ENCODE results near the gene CYB561.

Gene CYB561

GRCh38 chr17:63445954-63446752 is at the start of gene CYB561:
CYB561 (minus strand) TSS chr17:63446306; CDS start chr17:63437547, 8,759 bp downstream.
- peak; percentile 73 for DNase-seq

- no peak for DNase-seq
These were observed 49.4 kb upstream of the CYB561 start for GRCh38 chr17:63495491-63495890.

GRCh38 chr17:63494300-63494928 is 48.3 kb upstream of the CYB561 start:
- no peak for DNase-seq

GRCh38 chr17:63493411-63493810 is 47.3 kb upstream of the CYB561 start:
- no peak for DNase-seq

- no peak for DNase-seq
These were observed 46.8 kb upstream of the CYB561 start for GRCh38 chr17:63492940-63493339.

- no peak for DNase-seq
These were observed 46.0 kb upstream of the CYB561 start for GRCh38 chr17:63491977-63492618.

- DNase-seq: no peak
These were observed 45.3 kb upstream of the CYB561 start for GRCh38 chr17:63491413-63491812.

- DNase-seq: no peak
These were observed 44.8 kb upstream of the CYB561 start for GRCh38 chr17:63490858-63491400.

GRCh38 chr17:63490329-63490728 is 44.2 kb upstream of the CYB561 start:
- DNase-seq: no peak

GRCh38 chr17:63489291-63489690 is 43.2 kb upstream of the CYB561 start:
- no peak for DNase-seq

GRCh38 chr17:63488851-63489250 is 42.7 kb upstream of the CYB561 start:
- DNase-seq: no peak

- no peak for DNase-seq
These were observed 40.9 kb upstream of the CYB561 start for GRCh38 chr17:63487014-63487339.

- DNase-seq: no peak
These were observed 40.4 kb upstream of the CYB561 start for GRCh38 chr17:63486317-63487013.

- no peak for DNase-seq
These were observed 37.8 kb upstream of the CYB561 start for GRCh38 chr17:63483655-63484575.

- DNase-seq: no peak
These were observed 36.9 kb upstream of the CYB561 start for GRCh38 chr17:63483038-63483437.

- no peak for DNase-seq
These were observed 36.4 kb upstream of the CYB561 start for GRCh38 chr17:63482509-63482908.

GRCh38 chr17:63481488-63481870 is 35.4 kb upstream of the CYB561 start:
- DNase-seq: no peak

GRCh38 chr17:63480826-63481487 is 34.9 kb upstream of the CYB561 start:
- no peak for DNase-seq

GRCh38 chr17:63480192-63480784 is 34.2 kb upstream of the CYB561 start:
- DNase-seq: no peak

GRCh38 chr17:63479495-63480184 is 33.5 kb upstream of the CYB561 start:
- DNase-seq: no peak

All from stimulated activated CD4-positive, alpha-beta T cell treated with anti-CD3 and anti-CD28 coated beads, Interleukin-4, amount 100 ng/mL, for 24 hours (primary cell).